Measurements from ENCODE around the gene ANKRD50. TPM values are rescaled to one million over a fixed set of nuclear protein-coding genes. Genes with fewer than 3 reads are reported as not detected.

Gene ANKRD50
- total and polyA plus RNA-seq, 9 of the 15 experiments (the other 6 are each of a cell fraction or from before 2014, with no cell fraction given) = 2.0 to 8.0 (median 6.2) TPM

GRCh38 chr4:124713185-124713592 lies 657 bp upstream of the ANKRD50 start (continued):
- TF ChIP-seq CHAMP1 (IDR thresholded peaks at IDR 0.05) = peak; percentile 54; the same call in 1 of the 2 replicates
- TF ChIP-seq L3MBTL2 (IDR thresholded peaks at IDR 0.05) = peak; percentile 90
- TF ChIP-seq ESRRA (IDR thresholded peaks at IDR 0.05; ENCODE audit: borderline replicate concordance, low read depth) = no peak
- TF ChIP-seq, protein P1, sequence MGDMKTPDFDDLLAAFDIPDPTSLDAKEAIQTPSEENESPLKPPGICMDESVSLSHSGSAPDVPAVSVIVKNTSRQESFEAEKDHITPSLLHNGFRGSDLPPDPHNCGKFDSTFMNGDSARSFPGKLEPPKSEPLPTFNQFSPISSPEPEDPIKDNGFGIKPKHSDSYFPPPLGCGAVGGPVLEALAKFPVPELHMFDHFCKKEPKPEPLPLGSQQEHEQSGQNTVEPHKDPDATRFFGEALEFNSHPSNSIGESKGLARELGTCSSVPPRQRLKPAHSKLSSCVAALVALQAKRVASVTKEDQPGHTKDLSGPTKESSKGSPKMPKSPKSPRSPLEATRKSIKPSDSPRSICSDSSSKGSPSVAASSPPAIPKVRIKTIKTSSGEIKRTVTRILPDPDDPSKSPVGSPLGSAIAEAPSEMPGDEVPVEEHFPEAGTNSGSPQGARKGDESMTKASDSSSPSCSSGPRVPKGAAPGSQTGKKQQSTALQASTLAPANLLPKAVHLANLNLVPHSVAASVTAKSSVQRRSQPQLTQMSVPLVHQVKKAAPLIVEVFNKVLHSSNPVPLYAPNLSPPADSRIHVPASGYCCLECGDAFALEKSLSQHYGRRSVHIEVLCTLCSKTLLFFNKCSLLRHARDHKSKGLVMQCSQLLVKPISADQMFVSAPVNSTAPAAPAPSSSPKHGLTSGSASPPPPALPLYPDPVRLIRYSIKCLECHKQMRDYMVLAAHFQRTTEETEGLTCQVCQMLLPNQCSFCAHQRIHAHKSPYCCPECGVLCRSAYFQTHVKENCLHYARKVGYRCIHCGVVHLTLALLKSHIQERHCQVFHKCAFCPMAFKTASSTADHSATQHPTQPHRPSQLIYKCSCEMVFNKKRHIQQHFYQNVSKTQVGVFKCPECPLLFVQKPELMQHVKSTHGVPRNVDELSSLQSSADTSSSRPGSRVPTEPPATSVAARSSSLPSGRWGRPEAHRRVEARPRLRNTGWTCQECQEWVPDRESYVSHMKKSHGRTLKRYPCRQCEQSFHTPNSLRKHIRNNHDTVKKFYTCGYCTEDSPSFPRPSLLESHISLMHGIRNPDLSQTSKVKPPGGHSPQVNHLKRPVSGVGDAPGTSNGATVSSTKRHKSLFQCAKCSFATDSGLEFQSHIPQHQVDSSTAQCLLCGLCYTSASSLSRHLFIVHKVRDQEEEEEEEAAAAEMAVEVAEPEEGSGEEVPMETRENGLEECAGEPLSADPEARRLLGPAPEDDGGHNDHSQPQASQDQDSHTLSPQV (IDR thresholded peaks at IDR 0.05) = peak; percentile 88
- TF ChIP-seq, protein P2, sequence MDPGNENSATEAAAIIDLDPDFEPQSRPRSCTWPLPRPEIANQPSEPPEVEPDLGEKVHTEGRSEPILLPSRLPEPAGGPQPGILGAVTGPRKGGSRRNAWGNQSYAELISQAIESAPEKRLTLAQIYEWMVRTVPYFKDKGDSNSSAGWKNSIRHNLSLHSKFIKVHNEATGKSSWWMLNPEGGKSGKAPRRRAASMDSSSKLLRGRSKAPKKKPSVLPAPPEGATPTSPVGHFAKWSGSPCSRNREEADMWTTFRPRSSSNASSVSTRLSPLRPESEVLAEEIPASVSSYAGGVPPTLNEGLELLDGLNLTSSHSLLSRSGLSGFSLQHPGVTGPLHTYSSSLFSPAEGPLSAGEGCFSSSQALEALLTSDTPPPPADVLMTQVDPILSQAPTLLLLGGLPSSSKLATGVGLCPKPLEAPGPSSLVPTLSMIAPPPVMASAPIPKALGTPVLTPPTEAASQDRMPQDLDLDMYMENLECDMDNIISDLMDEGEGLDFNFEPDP (CRISPR knock-in tag; IDR thresholded peaks at IDR 0.05) = no peak
- TF ChIP-seq PRMT5 (CRISPR knock-in tag; IDR thresholded peaks at IDR 0.05) = no peak
- no peak for TF ChIP-seq CHCHD3 (CRISPR knock-in tag; IDR thresholded peaks at IDR 0.05)
- TF ChIP-seq RBM22 (IDR thresholded peaks at IDR 0.05; ENCODE audit: low read depth, low read length, poor library complexity, severe bottlenecking) = no peak
- TF ChIP-seq HDAC2 (IDR thresholded peaks at IDR 0.05) = peak; percentile 67
- peak; percentile 71 for TF ChIP-seq CTBP1 (IDR thresholded peaks at IDR 0.05; ENCODE audit: borderline replicate concordance)
- TF ChIP-seq, protein P3, sequence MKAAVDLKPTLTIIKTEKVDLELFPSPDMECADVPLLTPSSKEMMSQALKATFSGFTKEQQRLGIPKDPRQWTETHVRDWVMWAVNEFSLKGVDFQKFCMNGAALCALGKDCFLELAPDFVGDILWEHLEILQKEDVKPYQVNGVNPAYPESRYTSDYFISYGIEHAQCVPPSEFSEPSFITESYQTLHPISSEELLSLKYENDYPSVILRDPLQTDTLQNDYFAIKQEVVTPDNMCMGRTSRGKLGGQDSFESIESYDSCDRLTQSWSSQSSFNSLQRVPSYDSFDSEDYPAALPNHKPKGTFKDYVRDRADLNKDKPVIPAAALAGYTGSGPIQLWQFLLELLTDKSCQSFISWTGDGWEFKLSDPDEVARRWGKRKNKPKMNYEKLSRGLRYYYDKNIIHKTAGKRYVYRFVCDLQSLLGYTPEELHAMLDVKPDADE (conservative IDR thresholded peaks at IDR 0.05; ENCODE audit: control insufficient read depth, low read depth, low read length) = no peak
- TF ChIP-seq TCFL5 (CRISPR knock-in tag; conservative IDR thresholded peaks at IDR 0.05) = no peak
- TF ChIP-seq ZNF764 (CRISPR knock-in tag; IDR thresholded peaks at IDR 0.05; ENCODE audit: low read depth) = 0 out of 2 replicates have a peak, but pooled peaks have one; percentile 56
- TF ChIP-seq RBM39 (optimal IDR thresholded peaks at IDR 0.05; ENCODE audit: low read depth, low read length) = peak; percentile 33
- TF ChIP-seq RBM14 (IDR thresholded peaks at IDR 0.05; ENCODE audit: borderline replicate concordance, insufficient read depth, low read depth, low read length) = no peak
- no peak for TF ChIP-seq FOXK1 (CRISPR knock-in tag; IDR thresholded peaks at IDR 0.05; ENCODE audit: borderline replicate concordance)
- no peak for TF ChIP-seq HOMEZ (CRISPR knock-in tag; IDR thresholded peaks at IDR 0.05)
- no peak for TF ChIP-seq GATA2 (CRISPR knock-in tag; IDR thresholded peaks at IDR 0.05)
